PC-3 (cell line): Measurements from ENCODE around the gene CMTM1. TPM values are rescaled to one million over a fixed set of nuclear protein-coding genes. Genes with fewer than 3 reads are reported as not detected.

ENCODE experiments used
- ATAC-seq: fragments of 200-7000 bp; cut with Tn5 transposase; 2 replicates; pipeline ENCODE4 v1.9.1; 2020; ENCODE audit warnings: mild to moderate bottlenecking, moderate library complexity
- BruUV-seq: library from RNA; stranded (reverse); fragments of 400-500 nt; replicated peaks from 2 replicates; lab custom pipeline; 2021; lab: Mats Ljungman, UMichigan
- CTCF ChIA-PET: fragments of 300-600 bp; sonication (Branson Sonifier 250); formaldehyde crosslinking; loops from one replicate; lab custom pipeline; 2022; ENCODE audit warnings: antibody characterized with exemption; lab: Charles Lee
- POLR2A ChIA-PET: fragments of 300-600 bp; sonication (Branson Sonifier 250); formaldehyde crosslinking; loops from one replicate; lab custom pipeline; 2022; ENCODE audit warnings: antibody characterized with exemption; ENCODE audit not compliant: unreplicated experiment; lab: Charles Lee
- DNase-seq: peaks from one replicate; pipeline ENCODE4 v3.0.0-alpha.2; 2015
- H2AFZ ChIP-seq: fragments of 300-600 bp; sonication (generic); 2 replicates; pipeline ENCODE4 v1.6.0; 2016; ENCODE audit warnings: antibody characterized with exemption, low read length
- H3F3A ChIP-seq: fragments of 300-600 bp; sonication (generic); one replicate; pipeline ENCODE4 v1.6.0; 2017; ENCODE audit warnings: antibody characterized with exemption, low read length, control low read depth, mild to moderate bottlenecking; ENCODE audit not compliant: unreplicated experiment
- H3K27ac ChIP-seq: fragments of 300-600 bp; sonication (generic); 2 replicates; pipeline ENCODE4 v1.5.1; 2016; ENCODE audit warnings: mild to moderate bottlenecking, low read length
- H3K27me3 ChIP-seq: fragments of 300-600 bp; sonication (generic); 2 replicates; pipeline ENCODE4 v1.6.1; 2016; ENCODE audit warnings: low read length, mixed read lengths
- H3K36me3 ChIP-seq: fragments of 300-600 bp; sonication (generic); 2 replicates; pipeline ENCODE4 v1.6.1; 2016; ENCODE audit warnings: low read depth, mixed run types, low read length, mixed read lengths
- H3K4me1 ChIP-seq: fragments of 300-600 bp; sonication (generic); 2 replicates; pipeline ENCODE4 v1.5.1; 2016; ENCODE audit warnings: low read length; ENCODE audit not compliant: insufficient read depth
- H3K4me2 ChIP-seq: fragments of 300-600 bp; sonication (generic); 2 replicates; pipeline ENCODE4 v1.6.0; 2016; ENCODE audit warnings: low read length
- H3K4me3 ChIP-seq: fragments of 300-600 bp; sonication (generic); 2 replicates; pipeline ENCODE4 v1.5.1; 2016; ENCODE audit warnings: mild to moderate bottlenecking, low read length, mixed read lengths
- H3K79me2 ChIP-seq: fragments of 300-600 bp; sonication (generic); 2 replicates; pipeline ENCODE4 v1.6.1; 2017; ENCODE audit warnings: low read length, mixed read lengths
- H3K9ac ChIP-seq: fragments of 300-600 bp; sonication (generic); 2 replicates; pipeline ENCODE4 v1.6.0; 2016; ENCODE audit warnings: mild to moderate bottlenecking, low read length
- H3K9me2 ChIP-seq: fragments of 300-600 bp; sonication (generic); replicated peaks from 2 replicates; pipeline ENCODE4 v1.6.1; 2016; ENCODE audit warnings: mixed run types, low read length, mixed read lengths
- H3K9me3 ChIP-seq: fragments of 300-600 bp; sonication (generic); 2 replicates; pipeline ENCODE4 v1.6.1; 2016; ENCODE audit warnings: low read length, mixed read lengths
- H4K20me1 ChIP-seq: fragments of 300-600 bp; sonication (generic); 2 replicates; pipeline ENCODE4 v1.6.1; 2016; ENCODE audit warnings: low read length, mixed read lengths
- CTCF ChIP-seq: fragments of 300-600 bp; sonication (generic); conservative IDR thresholded peaks from 2 replicates; pipeline ENCODE4 v1.5.1; 2017; ENCODE audit warnings: antibody characterized with exemption, low read depth, mild to moderate bottlenecking, low read length
- EZH2 ChIP-seq: fragments of 300-600 bp; sonication (generic); IDR thresholded peaks from one replicate; pipeline ENCODE4 v1.6.1; 2017; ENCODE audit warnings: antibody characterized with exemption, mild to moderate bottlenecking, low read length; ENCODE audit not compliant: unreplicated experiment
- EZH2phosphoT487 ChIP-seq: fragments of 300-600 bp; sonication (generic); IDR thresholded peaks from 2 replicates; pipeline ENCODE4 v1.6.1; 2018; ENCODE audit warnings: mild to moderate bottlenecking, antibody characterized with exemption, low read length, borderline replicate concordance
- intact Hi-C: fragments of 100-400 bp; cut with micrococcal nuclease; formaldehyde crosslinking; loops from 2 replicates; pipeline ENCODE4 v1.9.0; 2023
- total RNA-seq: library from RNA; depleted of rRNA; stranded (reverse); fragments of >200 nt; gene quantifications from 2 replicates; pipeline ENCODE4 v1.2.3, GENCODE V29; 2014

The CMTM1 gene
- total RNA-seq, 1 experiment from 2014 or later: 1.4 TPM

GRCh38 chr16:66591018-66591417 is 24.8 kb downstream of the CMTM1 start:
- Histone ChIP-seq H3K9ac (no peak overlapping the region), H2AFZ (no peak overlapping the region), H3K9me3 (no peaks in the 10 kb centered on the region), H3K4me3 (no peak overlapping the region), H3F3A (no peaks in the 10 kb centered on the region), H3K27ac (no peak overlapping the region), H3K4me1 (no peaks in the 10 kb centered on the region), H3K9me2 (no peaks in the 10 kb centered on the region), H3K4me2 (no peak overlapping the region), H3K79me2 (no peaks in the 10 kb centered on the region), H3K27me3 (no peaks in the 10 kb centered on the region), H4K20me1 (no peaks in the 10 kb centered on the region), H3K36me3 (no peaks in the 10 kb centered on the region)
- no peak for ATAC-seq
- ChIA-PET POLR2A (no interaction called here), CTCF (no interaction called here)
- no peak for DNase-seq
- no peak for TF ChIP-seq CTCF
- no peak for TF ChIP-seq EZH2phosphoT487
- no peak for TF ChIP-seq EZH2
- BruUV-seq: no TSS peak
- intact Hi-C loops: no loop called here

- Histone ChIP-seq H3K9me2 (no peaks in the 10 kb centered on the region), H3K79me2 (no peaks in the 10 kb centered on the region), H3K9me3 (no peaks in the 10 kb centered on the region), H4K20me1 (no peaks in the 10 kb centered on the region), H3K27ac (no peak overlapping the region), H3K4me3 (no peak overlapping the region), H3K27me3 (no peaks in the 10 kb centered on the region), H3K4me2 (no peak overlapping the region), H2AFZ (no peak overlapping the region), H3K9ac (no peak overlapping the region), H3K36me3 (no peaks in the 10 kb centered on the region), H3K4me1 (no peaks in the 10 kb centered on the region), H3F3A (no peaks in the 10 kb centered on the region)
- ATAC-seq (no peak), DNase-seq (no peak)
- ChIA-PET CTCF (no interaction called here), POLR2A (no interaction called here)
- TF ChIP-seq CTCF (no peak), EZH2 (no peak), EZH2phosphoT487 (no peak)
- intact Hi-C loops: no loop called here
- no TSS peak for BruUV-seq
Observed at GRCh38 chr16:66592241-66592640, 26.0 kb downstream of the CMTM1 start.

GRCh38 chr16:66592814-66593213 is 26.6 kb downstream of the CMTM1 start:
- CTCF ChIA-PET: no interaction called here
- POLR2A ChIA-PET: no interaction called here
- no peaks in the 10 kb centered on the region for H3K79me2 ChIP-seq
- H3K9me3 ChIP-seq: no peaks in the 10 kb centered on the region
- no peak for DNase-seq
- H3K27me3 ChIP-seq: no peaks in the 10 kb centered on the region
- H3K9me2 ChIP-seq: no peaks in the 10 kb centered on the region
- no peak overlapping the region for H3K4me2 ChIP-seq
- BruUV-seq: no TSS peak
- H3K36me3 ChIP-seq: no peaks in the 10 kb centered on the region
- no peaks in the 10 kb centered on the region for H3F3A ChIP-seq
- H3K4me1 ChIP-seq: no peaks in the 10 kb centered on the region
- no peak for ATAC-seq
- H3K27ac ChIP-seq: no peak overlapping the region
- no peak overlapping the region for H3K9ac ChIP-seq
- H2AFZ ChIP-seq: no peak overlapping the region
- TF ChIP-seq EZH2phosphoT487 (no peak), CTCF (no peak), EZH2 (no peak)
- no peaks in the 10 kb centered on the region for H4K20me1 ChIP-seq
- H3K4me3 ChIP-seq: no peak overlapping the region
- intact Hi-C loops: no loop called here
